Measurements from ENCODE around the gene KDM2A.

Gene KDM2A

GRCh38 chr11:67284811-67285540 is 165.9 kb downstream of the KDM2A start:
- no peak for DNase-seq (ENCODE audit: low read depth in 3 of 3)

GRCh38 chr11:67285541-67286498 is 166.8 kb downstream of the KDM2A start:
- DNase-seq (ENCODE audit: low read depth in 3 of 3), result no peak

GRCh38 chr11:67286621-67287333 is 167.7 kb downstream of the KDM2A start:
- no peak for DNase-seq (ENCODE audit: low read depth in 3 of 3)

DNA sequence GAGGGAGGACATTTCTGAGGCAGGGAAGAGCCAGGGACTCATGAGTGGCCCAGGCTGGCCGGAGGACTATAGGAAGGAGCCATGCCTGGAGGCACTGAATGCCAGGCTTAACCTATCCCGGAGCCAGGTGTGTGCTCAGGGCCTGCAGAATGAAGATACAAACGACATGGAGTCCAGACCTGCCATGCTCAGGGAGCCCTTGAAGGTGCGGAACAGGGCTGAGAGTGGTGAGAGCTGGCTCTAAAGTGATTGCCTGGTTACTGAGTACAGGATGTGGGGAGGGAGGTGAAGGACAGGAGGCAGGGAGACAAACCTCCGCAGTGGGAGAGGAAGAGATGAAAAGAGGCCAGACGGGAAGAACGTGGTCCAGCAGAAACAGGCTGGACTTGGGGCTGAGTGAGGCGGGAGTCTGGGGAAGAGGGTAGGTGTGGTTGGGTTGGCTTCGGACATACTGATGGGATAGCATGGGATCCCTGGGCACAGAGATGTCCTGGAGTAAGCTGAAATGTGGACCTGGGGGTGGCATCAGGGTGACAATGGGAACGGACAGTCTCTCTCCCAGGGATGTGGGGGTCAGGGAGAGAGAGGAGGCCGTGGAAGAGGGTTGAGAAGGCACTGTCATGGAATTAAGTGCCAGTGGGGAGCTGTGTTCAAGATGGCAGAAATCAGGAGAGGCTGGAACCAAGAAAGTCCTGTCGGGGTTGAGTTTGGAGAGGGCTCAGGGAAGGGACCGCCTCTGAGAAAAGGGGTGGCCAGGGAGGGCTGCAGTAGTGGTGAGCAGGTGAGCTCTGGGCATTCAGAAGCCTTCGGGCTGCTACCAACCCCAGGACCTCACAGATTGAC is 168.5 kb downstream of the KDM2A start:
- no peak for DNase-seq (ENCODE audit: low read depth in 3 of 3)

DNA sequence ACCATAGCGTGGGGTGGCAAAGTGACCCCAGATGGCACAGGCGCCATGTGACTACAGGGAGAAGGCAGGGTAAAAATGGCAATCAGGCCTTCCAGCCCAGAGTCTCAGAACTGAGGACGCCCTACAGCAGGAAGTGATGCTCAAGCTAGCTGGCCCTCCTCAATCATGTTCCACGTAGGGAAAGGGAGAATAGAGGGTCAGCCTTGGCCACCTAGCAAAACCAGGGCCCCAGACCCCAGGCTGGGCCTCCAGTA is 169.1 kb downstream of the KDM2A start:
- DNase-seq (ENCODE audit: low read depth in 3 of 3), result no peak

GRCh38 chr11:67288452-67289225 is 169.6 kb downstream of the KDM2A start:
- peak; percentile 74 to 79 (median 75) for DNase-seq (ENCODE audit: low read depth in 3 of 3)

- DNase-seq (ENCODE audit: low read depth in 3 of 3), result peak in 1 of 3 experiments; percentile 40
Observed at GRCh38 chr11:67289226-67289650, 170.2 kb downstream of the KDM2A start, which contains the start of gene ANKRD13D. TSS of gene ANKRD13D (plus strand) at chr11:67289303. CDS start at chr11:67289461, 158 bp downstream.

- DNase-seq (ENCODE audit: low read depth in 3 of 3), result no peak
Observed at GRCh38 chr11:67289651-67290479, 170.8 kb downstream of the KDM2A start.

- no peak for DNase-seq (ENCODE audit: low read depth in 3 of 3)
Observed at GRCh38 chr11:67290801-67291200, 171.7 kb downstream of the KDM2A start.

GRCh38 chr11:67291481-67292381 is 172.7 kb downstream of the KDM2A start:
- DNase-seq (ENCODE audit: low read depth in 3 of 3), result no peak

- no peak for DNase-seq (ENCODE audit: low read depth in 3 of 3)
Observed at GRCh38 chr11:67292671-67293070, 173.6 kb downstream of the KDM2A start.

- no peak for DNase-seq (ENCODE audit: low read depth in 3 of 3)
Observed at GRCh38 chr11:67293090-67293489, 174.0 kb downstream of the KDM2A start.

DNA sequence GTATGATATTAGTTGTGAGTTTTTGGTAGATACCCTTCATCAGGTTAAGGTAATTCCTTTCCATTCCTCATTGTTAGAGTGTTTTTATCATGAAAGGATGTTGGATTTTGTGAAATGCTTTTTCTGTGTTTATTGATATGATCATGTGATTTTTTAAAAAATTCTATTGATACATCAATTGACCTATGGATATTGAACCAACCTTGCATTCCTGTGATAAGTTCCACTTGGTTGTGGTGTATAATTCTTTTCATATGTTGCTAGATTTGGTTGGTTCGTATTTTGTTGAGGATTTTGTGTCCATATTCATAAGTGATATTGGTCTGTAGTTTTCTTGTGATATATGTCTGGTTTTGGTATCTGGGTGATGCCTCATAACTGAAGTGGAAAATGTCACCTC is 176.8 kb downstream of the KDM2A start:
- no peak for DNase-seq (ENCODE audit: low read depth in 3 of 3)

DNA sequence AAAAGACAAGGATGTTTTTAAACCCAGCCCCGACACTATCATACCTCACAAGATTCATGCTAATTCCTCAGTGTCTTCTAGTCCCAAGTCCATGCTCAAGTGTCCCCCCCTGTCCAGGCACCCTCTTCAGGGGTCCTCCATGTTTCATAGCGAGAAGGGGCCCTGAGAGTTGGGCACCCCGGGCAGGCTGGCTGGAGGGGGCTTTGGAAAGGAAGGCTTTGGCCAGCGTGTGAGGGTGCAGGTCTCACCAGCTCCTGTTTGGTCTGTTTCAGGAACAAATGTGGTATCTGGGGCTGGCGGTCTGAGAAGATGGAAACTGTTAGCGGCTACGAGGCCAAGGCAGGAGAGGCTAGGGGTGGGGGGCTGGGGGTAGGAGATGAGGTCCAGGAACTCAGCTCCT is 179.7 kb downstream of the KDM2A start:
- DNase-seq (ENCODE audit: low read depth in 3 of 3), result no peak

DNA sequence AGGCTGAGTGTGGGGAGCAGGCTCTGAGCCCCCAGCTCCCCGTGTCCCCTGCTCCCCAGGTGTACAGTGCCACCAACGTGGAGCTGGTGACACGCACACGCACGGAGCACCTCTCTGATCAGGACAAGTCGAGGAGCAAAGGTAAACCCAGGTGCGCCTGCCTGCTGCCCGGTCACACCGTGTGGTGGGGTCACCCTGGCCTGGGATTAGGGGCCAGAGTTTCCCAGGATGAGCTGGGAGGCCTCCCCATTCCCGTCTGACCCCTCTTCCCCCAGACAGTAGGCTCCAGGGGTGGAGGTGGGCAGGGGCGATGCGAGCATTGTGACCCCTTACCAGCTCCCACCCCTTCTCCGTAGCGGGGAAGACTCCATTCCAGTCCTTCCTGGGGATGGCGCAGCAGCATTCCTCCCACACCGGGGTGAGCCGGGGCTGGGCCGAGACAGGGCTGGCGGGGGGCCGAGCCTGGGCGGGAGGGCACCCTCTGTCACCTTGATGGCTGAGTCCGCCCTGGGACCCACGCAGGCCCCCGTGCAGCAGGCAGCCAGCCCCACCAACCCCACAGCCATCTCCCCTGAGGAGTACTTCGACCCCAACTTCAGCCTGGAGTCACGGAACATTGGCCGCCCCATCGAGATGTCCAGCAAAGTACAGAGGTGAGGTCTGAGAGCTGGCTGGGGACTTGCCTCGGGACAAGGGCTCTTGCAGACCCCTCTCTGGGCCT is 180.6 kb downstream of the KDM2A start:
- no peak for DNase-seq (ENCODE audit: low read depth in 3 of 3)

DNA sequence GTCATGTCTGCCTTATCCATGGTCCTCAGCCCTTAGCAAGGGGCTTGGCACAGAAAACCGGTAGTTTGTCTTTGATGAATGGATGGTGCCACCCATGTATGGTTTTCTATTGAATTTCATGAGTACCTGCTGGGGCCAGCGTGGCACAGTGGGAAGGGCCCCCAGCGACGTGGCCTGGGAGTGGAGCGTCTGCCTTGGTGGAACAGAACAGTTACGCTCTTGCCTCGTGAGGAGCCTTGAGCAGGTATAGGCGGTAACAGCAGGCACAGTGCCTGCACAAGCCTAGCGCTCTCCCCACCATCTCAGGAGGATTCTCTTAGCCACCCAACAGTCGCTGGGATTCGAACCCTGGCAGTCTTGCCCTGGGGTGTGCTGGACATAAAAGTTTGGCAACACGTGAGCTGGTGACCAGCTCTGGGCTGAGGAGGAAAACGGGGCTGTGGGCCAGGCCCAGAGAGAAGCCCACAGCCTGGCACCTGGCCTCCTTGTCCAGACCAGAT is 181.2 kb downstream of the KDM2A start:
- no peak for DNase-seq (ENCODE audit: low read depth in 3 of 3)

DNA sequence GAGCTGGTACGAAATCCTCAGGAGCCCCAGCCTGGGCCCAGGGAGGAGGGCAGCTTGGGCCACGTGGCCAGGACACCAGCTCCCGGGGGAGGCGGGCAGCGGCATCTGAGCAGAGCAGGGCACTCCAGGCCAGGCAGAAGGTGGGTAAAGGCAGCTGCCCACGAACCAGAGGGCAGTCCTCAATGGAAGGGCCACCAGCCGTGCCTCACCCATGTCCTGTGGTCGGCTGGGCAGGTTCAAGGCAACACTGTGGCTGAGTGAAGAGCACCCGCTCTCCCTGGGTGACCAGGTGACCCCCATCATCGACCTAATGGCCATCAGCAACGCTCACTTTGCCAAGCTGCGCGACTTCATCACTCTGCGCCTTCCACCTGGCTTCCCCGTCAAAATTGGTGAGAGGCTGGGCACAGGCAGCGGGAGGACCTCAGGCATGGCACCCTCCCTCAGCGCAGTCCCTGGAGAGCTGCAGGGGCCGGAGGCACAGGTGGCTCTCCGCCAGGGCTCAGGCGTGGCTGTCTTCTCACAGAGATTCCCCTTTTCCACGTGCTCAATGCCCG is 181.8 kb downstream of the KDM2A start:
- DNase-seq (ENCODE audit: low read depth in 3 of 3), result no peak
